Measurements from ENCODE around the gene UGGT1.
A peak's percentile ranks its signal among the peaks of the same experiment; 100 is the strongest.

UGGT1 gene

DNA sequence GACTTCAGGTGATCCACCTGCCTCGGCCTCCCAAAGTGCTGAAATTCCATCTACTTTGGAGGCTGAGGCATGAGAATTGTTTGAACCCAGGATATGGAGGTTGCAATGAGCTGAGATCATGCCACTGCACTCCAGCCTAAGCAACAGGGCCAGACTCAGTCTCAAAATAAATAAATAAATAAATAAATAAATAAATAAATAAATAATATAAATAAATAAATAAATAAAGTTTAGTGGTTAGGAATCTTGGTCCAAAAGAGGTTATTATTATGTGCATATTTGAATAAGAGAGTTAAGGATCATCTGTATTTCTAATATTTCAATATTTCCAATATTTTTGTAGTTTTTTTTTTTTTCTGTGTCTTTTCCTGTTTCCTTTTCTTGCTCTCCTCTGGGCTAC, 136.9 kb downstream of the UGGT1 start:
- no peaks in the 10 kb centered on the region for H3K27me3 ChIP-seq (ENCODE audit: low read depth)
- in situ Hi-C loops (cut with MboI; ENCODE audit: low sequenced_read_pairs): no loop called here
- H3K4me1 ChIP-seq: 0 out of 2 replicates have a peak, but pooled peaks cover 3% of the 10 kb centered on the region
- H3K4me3 ChIP-seq: no peak overlapping the region
- DNase-seq (ENCODE audit: low spot score in 2 of 2): no peak
- H3K36me3 ChIP-seq (replicated peaks): no peaks in the 10 kb centered on the region
- no peaks in the 10 kb centered on the region for H3K9me3 ChIP-seq

DNA sequence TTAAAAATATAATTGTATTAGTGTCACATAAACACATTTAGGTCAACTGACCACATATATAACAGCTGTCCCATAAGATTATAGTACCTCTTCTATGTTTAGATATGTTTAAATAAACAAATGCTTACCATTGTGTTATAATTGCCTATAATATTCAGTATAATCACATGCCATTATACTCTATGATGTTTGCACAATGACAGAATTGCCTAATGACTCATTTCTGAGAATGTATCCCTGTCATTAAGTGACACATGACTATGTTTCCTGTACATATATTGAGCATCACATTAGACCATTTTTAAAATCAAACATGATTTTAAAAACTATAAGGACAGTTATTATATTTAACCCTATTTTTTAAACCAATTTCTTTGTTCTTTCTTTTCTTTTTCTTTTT, 137.9 kb downstream of the UGGT1 start:
- in situ Hi-C loops (cut with MboI; ENCODE audit: low sequenced_read_pairs): no loop called here
- DNase-seq (ENCODE audit: low spot score in 2 of 2): no peak
- H3K4me3 ChIP-seq: no peak overlapping the region
- H3K4me1 ChIP-seq: 0 out of 2 replicates have a peak, but pooled peaks cover 3% of the 10 kb centered on the region
- no peaks in the 10 kb centered on the region for H3K27me3 ChIP-seq (ENCODE audit: low read depth)
- no peaks in the 10 kb centered on the region for H3K9me3 ChIP-seq
- no peaks in the 10 kb centered on the region for H3K36me3 ChIP-seq (replicated peaks)

DNA sequence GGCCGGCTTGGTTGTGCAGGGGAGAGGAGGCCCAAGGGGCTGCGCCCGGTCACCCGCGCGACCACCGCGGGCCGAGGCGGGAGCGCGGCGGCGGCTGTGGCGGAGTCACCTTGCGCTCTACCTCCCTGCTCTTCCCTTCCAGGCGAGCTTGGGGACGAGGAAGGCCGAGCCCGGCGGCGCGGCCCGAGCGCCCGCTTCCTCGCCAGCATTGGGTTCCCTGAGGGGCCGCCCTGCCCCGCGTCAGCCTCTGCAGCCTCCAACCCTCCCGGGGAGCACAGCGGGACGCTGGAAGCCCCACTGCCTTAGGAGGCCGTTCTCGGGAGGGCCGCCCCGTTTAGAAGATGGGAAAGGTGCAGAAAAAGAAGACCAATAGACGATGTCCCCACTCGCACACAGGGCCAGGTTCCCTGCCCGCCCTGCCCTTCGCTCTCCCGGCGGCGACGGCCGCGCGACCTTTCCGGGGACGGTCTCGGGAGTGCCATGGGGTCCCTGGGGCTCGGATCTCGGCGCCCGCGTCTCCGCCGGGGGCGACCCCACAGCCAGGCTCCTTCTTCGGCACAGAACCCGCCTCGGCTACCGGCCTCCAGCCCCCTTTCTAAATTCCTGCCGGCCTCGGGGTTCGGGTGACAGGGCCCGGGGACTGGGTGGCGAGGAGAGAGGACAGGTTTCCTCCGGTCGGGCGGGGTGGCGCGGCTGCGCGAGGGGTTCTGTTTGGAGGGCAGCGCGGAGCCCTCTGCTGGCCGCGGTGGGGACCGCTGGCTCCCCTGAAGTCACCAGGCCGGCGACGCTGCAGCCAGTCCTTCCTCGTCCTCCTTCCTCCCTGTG, 142.2 kb downstream of the UGGT1 start:
- Histone ChIP-seq H3K9me3 (no peaks in the 10 kb centered on the region), H3K4me3 (peak overlapping the region; percentile 61), H3K4me1 (peaks cover 3% of the 10 kb centered on the region; the same call in 1 of the 2 replicates), H3K36me3 (replicated peaks) (no peaks in the 10 kb centered on the region), H3K27me3 (ENCODE audit: low read depth) (no peaks in the 10 kb centered on the region)
- in situ Hi-C loops (cut with MboI; ENCODE audit: low sequenced_read_pairs): no loop called here
- DNase-seq (ENCODE audit: low spot score in 2 of 2): peak; percentile 76 to 94

DNA sequence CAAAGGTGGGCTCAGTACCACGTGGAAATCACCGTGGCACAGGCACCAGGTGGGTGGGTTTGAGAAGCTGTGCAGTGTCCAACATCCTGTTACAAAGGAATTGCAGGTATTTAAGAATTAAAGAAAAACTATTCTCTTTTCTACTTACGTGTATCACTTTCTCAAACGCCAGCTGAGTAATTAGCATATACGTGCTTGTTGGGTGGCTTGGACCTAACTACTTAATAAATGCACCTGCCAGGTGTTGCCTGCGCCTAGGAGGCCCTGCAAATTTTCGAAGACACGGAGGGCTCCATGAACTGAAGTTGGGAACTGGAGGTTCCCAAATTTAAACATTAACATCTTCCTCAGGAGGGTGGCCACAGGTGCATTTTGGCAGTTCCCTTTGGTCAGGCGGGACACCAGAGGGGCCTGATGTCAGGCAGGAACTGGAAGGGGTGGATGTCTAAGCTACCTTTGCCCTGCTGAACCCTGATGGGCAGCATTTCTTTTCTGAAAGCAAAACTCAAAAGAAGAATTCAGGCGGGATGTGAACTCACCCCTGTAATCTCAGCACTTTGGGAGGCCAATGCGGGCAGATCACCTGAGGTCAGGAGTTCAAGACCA, 142.9 kb downstream of the UGGT1 start:
- Histone ChIP-seq H3K4me3 (peak overlapping the region; percentile 61), H3K36me3 (replicated peaks) (no peaks in the 10 kb centered on the region), H3K4me1 (peaks cover 3% of the 10 kb centered on the region; the same call in 1 of the 2 replicates), H3K9me3 (no peaks in the 10 kb centered on the region), H3K27me3 (ENCODE audit: low read depth) (no peaks in the 10 kb centered on the region)
- DNase-seq (ENCODE audit: low spot score in 2 of 2): no peak
- in situ Hi-C loops (cut with MboI; ENCODE audit: low sequenced_read_pairs): no loop called here

DNA sequence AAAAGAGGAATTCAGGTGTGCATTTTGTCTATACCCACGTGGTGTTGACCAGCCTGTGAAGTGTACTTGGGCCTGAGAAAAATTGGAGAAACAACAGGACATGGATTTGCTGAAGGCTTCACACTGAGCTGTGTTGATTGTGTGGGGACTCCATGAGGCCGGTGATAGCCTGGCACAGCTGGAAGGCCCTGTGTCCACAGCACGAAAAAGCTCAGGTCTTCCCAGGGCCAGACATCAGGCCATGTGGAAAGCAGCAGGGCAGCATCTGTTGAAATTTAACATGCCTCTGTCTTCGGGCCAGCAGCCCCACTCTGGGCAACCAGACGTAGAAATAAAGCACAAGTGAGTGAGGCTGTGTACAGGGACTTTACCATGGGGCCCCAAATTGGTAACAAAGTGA, 143.6 kb downstream of the UGGT1 start:
- Histone ChIP-seq H3K36me3 (replicated peaks) (no peaks in the 10 kb centered on the region), H3K4me3 (no peak overlapping the region), H3K9me3 (no peaks in the 10 kb centered on the region), H3K27me3 (ENCODE audit: low read depth) (no peaks in the 10 kb centered on the region), H3K4me1 (peaks cover 3% of the 10 kb centered on the region; the same call in 1 of the 2 replicates)
- DNase-seq (ENCODE audit: low spot score in 2 of 2): no peak
- in situ Hi-C loops (cut with MboI; ENCODE audit: low sequenced_read_pairs): no loop called here

DNA sequence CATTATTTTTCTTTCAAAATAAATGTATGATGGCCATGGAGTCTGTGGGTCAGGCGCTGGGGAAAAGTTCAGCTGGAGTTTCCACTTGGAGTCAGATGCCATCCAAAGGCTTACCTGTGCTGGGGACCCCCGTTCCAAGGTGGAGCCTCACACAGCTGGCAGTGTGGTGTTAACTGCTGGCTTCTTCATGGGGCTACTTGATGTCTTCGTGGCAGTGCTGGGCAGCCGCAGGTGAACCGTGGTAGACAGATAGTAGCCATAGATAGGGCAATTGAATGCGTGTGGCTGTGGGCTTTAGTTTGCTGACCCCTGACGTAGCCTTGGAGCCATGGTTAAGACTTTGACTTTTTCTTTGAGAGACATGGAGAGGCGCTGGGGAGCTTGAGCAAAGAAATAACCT, 144.6 kb downstream of the UGGT1 start:
- no peaks in the 10 kb centered on the region for H3K36me3 ChIP-seq (replicated peaks)
- no peaks in the 10 kb centered on the region for H3K27me3 ChIP-seq (ENCODE audit: low read depth)
- no peak overlapping the region for H3K4me3 ChIP-seq
- in situ Hi-C loops (cut with MboI; ENCODE audit: low sequenced_read_pairs): no loop called here
- no peak for DNase-seq (ENCODE audit: low spot score in 2 of 2)
- peaks cover 3% of the 10 kb centered on the region; the same call in 1 of the 2 replicates for H3K4me1 ChIP-seq
- H3K9me3 ChIP-seq: no peaks in the 10 kb centered on the region

DNA sequence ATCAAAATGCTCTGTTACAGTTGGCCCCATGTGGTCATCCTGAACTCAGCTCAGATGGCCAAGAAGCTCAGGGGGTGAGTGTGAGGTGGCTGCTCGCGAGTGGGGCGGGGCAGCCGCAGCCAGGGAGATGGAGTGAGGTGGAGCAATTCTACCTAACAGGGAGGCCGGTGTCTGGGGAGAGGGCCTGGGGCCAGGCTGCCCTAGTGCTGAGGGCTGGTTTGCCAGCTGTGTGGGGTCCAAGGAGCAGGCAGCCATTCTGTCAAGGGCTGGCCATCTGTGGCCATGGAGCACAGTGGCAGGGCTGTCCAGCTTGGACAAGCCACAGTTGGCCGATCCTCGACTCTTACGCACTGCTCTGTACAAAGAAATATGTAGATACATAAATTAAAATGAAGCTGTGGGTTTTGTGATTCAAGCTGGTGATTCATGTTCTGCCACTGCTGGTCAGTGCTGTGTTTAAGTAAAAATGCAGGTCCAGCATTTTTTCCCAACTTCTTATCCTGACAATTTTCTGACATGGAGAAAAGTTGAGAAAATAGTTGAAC, 145.6 kb downstream of the UGGT1 start:
- in situ Hi-C loops (cut with MboI; ENCODE audit: low sequenced_read_pairs): no loop called here
- DNase-seq (ENCODE audit: low spot score in 2 of 2): no peak

DNA sequence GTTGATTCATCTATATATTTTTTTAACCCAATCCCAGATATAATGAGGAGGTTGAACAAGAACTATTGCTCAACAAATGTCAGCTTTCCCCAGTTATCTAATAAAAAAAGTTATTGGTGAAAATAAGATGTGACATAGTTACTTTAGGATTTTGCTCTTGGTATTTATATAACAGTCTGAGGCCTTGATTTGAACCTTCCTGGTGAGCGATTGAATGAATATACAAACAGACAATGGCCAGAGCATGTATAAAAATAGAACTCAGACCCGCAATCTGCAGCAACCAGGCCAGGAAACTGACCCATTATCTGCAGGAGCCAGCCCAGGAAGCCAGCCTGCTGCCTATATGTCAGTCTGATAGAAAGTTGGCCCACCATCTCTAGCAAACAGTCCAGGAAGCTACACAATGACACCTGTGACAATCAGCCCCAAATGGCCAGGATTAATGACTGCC, 146.1 kb downstream of the UGGT1 start:
- Histone ChIP-seq H3K27me3 (ENCODE audit: low read depth) (no peaks in the 10 kb centered on the region), H3K4me3 (no peak overlapping the region), H3K4me1 (peaks cover 3% of the 10 kb centered on the region; the same call in 1 of the 2 replicates), H3K36me3 (replicated peaks) (no peaks in the 10 kb centered on the region), H3K9me3 (no peaks in the 10 kb centered on the region)
- DNase-seq (ENCODE audit: low spot score in 2 of 2): no peak
- in situ Hi-C loops (cut with MboI; ENCODE audit: low sequenced_read_pairs): no loop called here

More for the DNA sequence above, 145.6 kb downstream of the UGGT1 start:
- Histone ChIP-seq H3K27me3 (ENCODE audit: low read depth) (no peaks in the 10 kb centered on the region), H3K4me3 (no peak overlapping the region), H3K4me1 (peaks cover 3% of the 10 kb centered on the region; the same call in 1 of the 2 replicates), H3K9me3 (no peaks in the 10 kb centered on the region), H3K36me3 (replicated peaks) (no peaks in the 10 kb centered on the region)

DNA sequence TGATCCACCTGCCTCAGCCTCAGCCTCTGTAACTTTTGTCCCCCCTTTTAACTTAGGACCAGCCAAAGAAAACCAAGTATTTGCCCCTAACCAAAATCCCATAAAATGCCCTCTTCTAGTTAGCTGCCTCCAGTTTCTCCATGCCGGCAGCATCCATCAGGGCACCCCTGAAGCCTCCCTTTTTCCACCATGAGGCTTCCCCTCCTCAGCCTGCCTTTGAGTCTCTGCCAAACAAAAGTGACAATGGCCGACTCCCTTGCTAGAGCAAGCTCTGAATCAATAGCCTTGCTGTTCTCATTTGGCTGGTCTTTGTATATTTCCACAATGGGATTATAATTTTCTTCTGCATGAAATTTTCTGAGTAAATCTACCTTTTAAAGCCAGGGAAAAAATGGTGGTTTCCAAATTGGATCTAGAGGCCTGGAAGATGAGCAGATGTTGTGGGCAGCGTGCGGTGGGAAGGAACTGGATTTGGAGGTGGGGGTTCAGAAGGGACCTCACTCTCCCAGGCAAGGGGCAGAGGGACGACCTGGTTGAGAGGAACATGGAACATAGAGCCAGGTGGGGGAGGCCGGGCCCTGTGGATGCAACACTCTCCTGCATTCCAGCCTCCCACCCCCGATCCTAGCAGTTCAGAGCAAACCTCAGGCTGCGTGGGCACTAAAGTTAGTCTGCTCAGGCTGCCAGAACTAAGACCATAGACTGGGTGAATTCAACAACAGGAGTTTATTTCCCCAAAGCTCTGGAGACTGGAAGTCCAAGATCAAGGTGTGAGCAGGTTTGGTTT, 147.1 kb downstream of the UGGT1 start:
- Histone ChIP-seq H3K4me1 (no peaks in the 10 kb centered on the region; the same call in 1 of the 2 replicates), H3K36me3 (replicated peaks) (no peaks in the 10 kb centered on the region), H3K9me3 (no peaks in the 10 kb centered on the region), H3K27me3 (ENCODE audit: low read depth) (no peaks in the 10 kb centered on the region), H3K4me3 (no peak overlapping the region)
- in situ Hi-C loops (cut with MboI; ENCODE audit: low sequenced_read_pairs): no loop called here
- DNase-seq (ENCODE audit: low spot score in 2 of 2): no peak

DNA sequence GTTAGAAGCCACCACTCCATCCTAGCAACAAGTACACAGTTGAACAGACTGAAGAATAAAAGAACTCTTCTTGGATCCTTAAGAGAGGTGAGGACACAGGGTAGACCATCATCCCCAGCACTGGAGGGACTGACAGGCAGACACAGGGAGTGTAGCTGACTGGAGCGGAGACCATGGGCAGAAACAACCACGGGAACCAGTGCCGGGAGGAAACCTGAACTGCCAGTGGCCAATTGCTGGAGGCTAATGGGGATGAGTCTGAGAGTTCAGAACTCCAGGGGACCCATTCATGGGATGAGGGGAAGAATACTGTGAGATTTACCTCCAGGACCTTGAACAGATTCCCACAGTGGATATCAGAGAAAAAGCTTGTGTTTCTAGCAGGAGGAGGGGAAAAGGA, 150.9 kb downstream of the UGGT1 start:
- Histone ChIP-seq H3K9me3 (no peaks in the 10 kb centered on the region), H3K27me3 (ENCODE audit: low read depth) (no peaks in the 10 kb centered on the region), H3K36me3 (replicated peaks) (no peaks in the 10 kb centered on the region), H3K4me1 (no peaks in the 10 kb centered on the region; the same call in 1 of the 2 replicates), H3K4me3 (no peak overlapping the region)
- in situ Hi-C loops (cut with MboI; ENCODE audit: low sequenced_read_pairs): no loop called here
- DNase-seq (ENCODE audit: low spot score in 2 of 2): no peak

Measured in HAP-1 (cell line).